NB4 (cell line): Measurements from ENCODE around the gene BFSP2.

ENCODE experiments used
- DNase-seq: peaks from one replicate; pipeline ENCODE4 v3.0.0; 2010; ENCODE audit warnings: low read depth
- H3K4me3 ChIP-seq: one replicate; pipeline ENCODE4 v1.5.1; 2011; ENCODE audit warnings: mild to moderate bottlenecking, low read depth, low read length, moderate library complexity
- MYC ChIP-seq: IDR thresholded peaks from 2 replicates; pipeline ENCODE4 v1.6.1; 2011; ENCODE audit warnings: low read depth, low read length
- POLR2A ChIP-seq: IDR thresholded peaks from 2 replicates; pipeline ENCODE4 v1.6.1; 2011; ENCODE audit warnings: mild to moderate bottlenecking; ENCODE audit not compliant: insufficient read length; ENCODE audit errors: extremely low read depth
- TF ChIP-seq, protein P1 (sequence below): IDR thresholded peaks from one replicate; pipeline ENCODE4 v1.5.1; 2012; ENCODE audit warnings: low read depth, low read length
- TF ChIP-seq, protein P2 (sequence below): IDR thresholded peaks from 2 replicates; pipeline ENCODE4 v1.6.1; 2011; ENCODE audit warnings: low read depth, low read length

Gene BFSP2

DNA sequence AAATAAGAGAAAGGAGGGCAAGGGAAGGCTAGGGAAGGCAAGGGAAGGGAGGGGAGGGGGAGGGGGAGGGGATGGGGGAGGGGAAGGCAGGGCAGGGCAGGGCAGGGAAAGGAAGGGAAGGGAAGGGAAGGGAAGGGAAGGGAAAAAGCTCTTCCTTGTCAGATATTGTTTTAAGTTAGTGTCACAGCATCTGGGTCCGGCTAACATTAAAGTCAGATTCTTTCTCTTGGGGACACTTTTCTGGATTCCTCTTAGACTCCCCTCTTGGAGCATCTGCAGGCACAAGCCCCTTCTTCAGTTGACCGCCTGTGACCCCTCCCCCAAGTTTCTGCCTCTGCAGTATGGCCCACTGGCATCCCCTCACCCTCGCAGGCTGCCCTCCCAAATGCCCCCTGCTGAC is 26.0 kb downstream of the BFSP2 start:
- H3K4me3 ChIP-seq, result no peak overlapping the region
- no peak for DNase-seq
- TF ChIP-seq, protein P1, sequence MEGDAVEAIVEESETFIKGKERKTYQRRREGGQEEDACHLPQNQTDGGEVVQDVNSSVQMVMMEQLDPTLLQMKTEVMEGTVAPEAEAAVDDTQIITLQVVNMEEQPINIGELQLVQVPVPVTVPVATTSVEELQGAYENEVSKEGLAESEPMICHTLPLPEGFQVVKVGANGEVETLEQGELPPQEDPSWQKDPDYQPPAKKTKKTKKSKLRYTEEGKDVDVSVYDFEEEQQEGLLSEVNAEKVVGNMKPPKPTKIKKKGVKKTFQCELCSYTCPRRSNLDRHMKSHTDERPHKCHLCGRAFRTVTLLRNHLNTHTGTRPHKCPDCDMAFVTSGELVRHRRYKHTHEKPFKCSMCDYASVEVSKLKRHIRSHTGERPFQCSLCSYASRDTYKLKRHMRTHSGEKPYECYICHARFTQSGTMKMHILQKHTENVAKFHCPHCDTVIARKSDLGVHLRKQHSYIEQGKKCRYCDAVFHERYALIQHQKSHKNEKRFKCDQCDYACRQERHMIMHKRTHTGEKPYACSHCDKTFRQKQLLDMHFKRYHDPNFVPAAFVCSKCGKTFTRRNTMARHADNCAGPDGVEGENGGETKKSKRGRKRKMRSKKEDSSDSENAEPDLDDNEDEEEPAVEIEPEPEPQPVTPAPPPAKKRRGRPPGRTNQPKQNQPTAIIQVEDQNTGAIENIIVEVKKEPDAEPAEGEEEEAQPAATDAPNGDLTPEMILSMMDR, result no peak
- TF ChIP-seq MYC (no peak), POLR2A (no peak)
- TF ChIP-seq, protein P2, sequence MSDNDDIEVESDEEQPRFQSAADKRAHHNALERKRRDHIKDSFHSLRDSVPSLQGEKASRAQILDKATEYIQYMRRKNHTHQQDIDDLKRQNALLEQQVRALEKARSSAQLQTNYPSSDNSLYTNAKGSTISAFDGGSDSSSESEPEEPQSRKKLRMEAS, result no peak

DNA sequence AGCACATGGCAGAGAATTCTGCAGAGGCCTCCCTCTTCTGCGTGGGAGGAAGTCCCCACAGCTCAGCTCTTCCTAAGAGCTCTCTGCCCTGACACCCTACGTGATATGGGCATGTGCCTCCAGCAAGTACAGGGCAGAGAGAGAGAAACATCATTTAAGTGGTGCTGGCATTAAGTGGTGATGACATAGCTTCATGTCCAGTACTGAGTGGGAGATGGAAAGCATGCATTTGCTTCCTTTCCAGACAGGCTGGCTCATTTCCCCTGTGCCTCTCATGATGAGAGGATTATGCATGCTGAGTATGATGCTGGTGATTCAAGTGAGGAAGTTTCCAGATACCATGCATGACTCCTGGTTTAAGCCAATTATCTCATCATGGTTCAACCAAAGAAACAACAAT is 26.9 kb downstream of the BFSP2 start:
- DNase-seq, result peak; percentile 35
- TF ChIP-seq, protein P2, result peak; percentile 50
- TF ChIP-seq, protein P1, result no peak
- H3K4me3 ChIP-seq, result no peak overlapping the region

DNA sequence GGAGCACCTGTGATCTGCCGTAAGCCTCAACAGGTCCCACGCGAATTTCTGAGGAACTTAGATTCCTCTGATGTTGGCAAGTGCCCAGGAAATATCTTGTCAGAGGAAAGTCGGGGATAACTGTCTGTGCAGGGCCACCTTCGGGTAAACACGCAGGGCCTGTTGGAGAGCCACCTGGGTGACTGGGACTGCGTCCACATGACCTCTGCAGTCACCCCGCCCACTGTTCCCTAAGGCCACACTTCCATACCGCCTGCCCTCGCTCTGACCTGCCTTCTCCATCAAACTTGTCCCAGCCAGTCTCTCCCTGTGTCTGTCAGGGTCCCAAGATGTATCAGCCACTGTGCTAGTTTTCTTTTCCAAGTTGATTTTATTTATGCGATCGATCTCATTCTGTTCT is 28.7 kb downstream of the BFSP2 start:
- no peak for DNase-seq
- TF ChIP-seq, protein P1, result no peak
- TF ChIP-seq POLR2A (no peak), MYC (no peak)
- TF ChIP-seq, protein P2, result no peak
- H3K4me3 ChIP-seq, result no peak overlapping the region

DNA sequence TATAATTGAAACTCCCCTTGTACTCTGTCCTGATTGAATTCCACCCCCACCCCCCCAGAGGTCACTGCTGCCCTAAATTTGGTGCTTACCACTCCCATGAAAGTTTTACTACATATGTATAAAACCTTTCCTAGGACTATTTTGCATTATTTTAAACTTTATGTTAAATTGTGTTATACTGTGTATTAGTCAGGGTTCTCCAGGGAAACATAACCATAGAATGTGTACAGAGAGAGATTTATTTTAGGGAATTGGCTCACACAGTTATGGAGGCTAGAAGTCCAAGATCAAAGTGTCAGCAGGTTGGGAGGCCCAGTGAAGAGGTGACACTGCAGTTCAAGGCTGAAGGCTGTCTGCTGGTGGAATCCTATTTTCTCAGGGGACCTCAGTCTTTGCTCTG is 29.2 kb downstream of the BFSP2 start:
- no peak overlapping the region for H3K4me3 ChIP-seq
- TF ChIP-seq, protein P2, result no peak
- no peak for TF ChIP-seq MYC
- no peak for TF ChIP-seq POLR2A
- TF ChIP-seq, protein P1, result no peak
- DNase-seq, result no peak

DNA sequence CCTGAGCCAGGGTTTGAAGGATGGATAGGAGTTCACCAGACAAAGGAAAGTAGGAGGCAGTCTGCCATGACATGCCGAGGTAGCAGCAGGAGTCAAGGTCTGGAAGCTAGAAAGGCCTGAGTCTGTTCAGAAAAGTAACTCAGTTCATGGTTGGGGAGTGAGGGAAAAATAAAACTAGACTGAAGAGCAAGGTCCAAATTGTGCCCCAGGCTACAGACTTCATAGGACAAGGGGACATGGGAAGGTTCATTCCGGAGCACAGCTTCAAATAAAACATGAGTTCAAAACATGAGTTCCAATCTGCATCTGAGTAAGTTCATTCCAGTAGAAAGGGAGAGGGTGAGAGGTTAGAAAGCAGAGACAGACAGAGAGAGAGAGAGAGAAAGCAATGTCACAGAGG is 39.7 kb downstream of the BFSP2 start:
- TF ChIP-seq, protein P2, result no peak
- TF ChIP-seq, protein P1, result no peak
- no peak for TF ChIP-seq POLR2A
- no peak for TF ChIP-seq MYC

DNA sequence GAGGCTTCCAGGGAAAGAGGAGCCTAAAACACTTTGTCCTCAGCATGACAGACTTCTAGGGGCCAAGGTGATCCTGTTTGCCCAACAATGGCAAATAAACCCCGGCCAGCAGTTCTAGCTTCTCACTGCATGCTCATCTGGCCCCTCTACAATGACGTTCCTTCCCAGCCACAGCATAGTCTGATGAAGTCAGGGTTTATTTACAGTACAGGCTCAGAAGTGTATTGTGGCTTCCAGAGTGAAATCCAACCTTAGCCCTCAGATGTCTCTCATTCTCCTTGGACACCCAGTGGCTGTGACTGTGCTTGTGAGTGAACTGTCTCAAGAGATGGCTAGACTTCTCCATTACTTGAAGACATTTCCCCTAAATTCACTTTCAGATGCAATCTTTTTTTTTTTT is 40.8 kb downstream of the BFSP2 start:
- DNase-seq, result no peak
- no peak overlapping the region for H3K4me3 ChIP-seq
- TF ChIP-seq, protein P2, result no peak
- TF ChIP-seq MYC (no peak), POLR2A (no peak)
- TF ChIP-seq, protein P1, result no peak

More for the DNA sequence above, 39.7 kb downstream of the BFSP2 start:
- no peak overlapping the region for H3K4me3 ChIP-seq
- no peak for DNase-seq
